ENCODE measurements around the gene SYNPO. TPM values are rescaled to one million over a fixed set of nuclear protein-coding genes. Genes with fewer than 3 reads are reported as not detected.

The SYNPO gene
- total RNA-seq, 1 donor from 2014 or later = 11.7 TPM

GRCh38 chr5:150689120-150689519 is 48.7 kb downstream of the SYNPO start:
- no peak for DNase-seq (ENCODE audit: low read depth, low spot score)

GRCh38 chr5:150690760-150691159 is 50.3 kb downstream of the SYNPO start:
- no peak for DNase-seq (ENCODE audit: low read depth, low spot score)

GRCh38 chr5:150692276-150692675 is 51.8 kb downstream of the SYNPO start:
- no peak for DNase-seq (ENCODE audit: low read depth, low spot score)

GRCh38 chr5:150694612-150695011 is 54.2 kb downstream of the SYNPO start:
- no peak for DNase-seq (ENCODE audit: low read depth, low spot score)

- no peak for DNase-seq (ENCODE audit: low read depth, low spot score)
These were observed 59.8 kb downstream of the SYNPO start for GRCh38 chr5:150700246-150700593.

GRCh38 chr5:150700594-150701377 is 60.3 kb downstream of the SYNPO start, which contains the start of gene RBM22:
Gene RBM22 (minus strand): TSS chr5:150701062. CDS start chr5:150700985, 77 bp downstream.
- peak; percentile 60 for DNase-seq (ENCODE audit: low read depth, low spot score)

GRCh38 chr5:150703762-150704161 is 63.3 kb downstream of the SYNPO start:
- DNase-seq (ENCODE audit: low read depth, low spot score) = no peak

GRCh38 chr5:150706776-150707390 is 66.4 kb downstream of the SYNPO start:
- DNase-seq (ENCODE audit: low read depth, low spot score) = no peak

Other genes with a start within 250 kb of the SYNPO start
- gene CD74, start 227.8 kb upstream of the SYNPO start, total RNA-seq = 0.07 and 1.6 TPM in 2 replicates
- 2,175 and 2,829 TPM in 2 replicates for gene RPS14, start 190.9 kb upstream of the SYNPO start, total RNA-seq
- 29.9 and 51.9 TPM in 2 replicates for gene NDST1, start 132.5 kb upstream of the SYNPO start, total RNA-seq
- gene MYOZ3, start 20.6 kb downstream of the SYNPO start, total RNA-seq = 0.25 and 0.59 TPM in 2 replicates
- gene RBM22, start 60.4 kb downstream of the SYNPO start, total RNA-seq = 18.9 and 26.3 TPM in 2 replicates
- gene DCTN4, start 118.4 kb downstream of the SYNPO start, total RNA-seq = 29.9 and 34.8 TPM in 2 replicates
- gene SMIM3, start 138.1 kb downstream of the SYNPO start, total RNA-seq = 1.3 and 6.5 TPM in 2 replicates
- gene IRGM, start 205.9 kb downstream of the SYNPO start, total RNA-seq = not detected in 2 replicates